Globus pallidus (tissue), 1 donor: ENCODE results near the gene DGKI.

Experiments
- DNase-seq: peaks from one replicate; pipeline ENCODE4 v3.0.0-alpha.2; 2015; ENCODE audit warnings: low spot score

DGKI gene

GRCh38 chr7:137407078-137407477 lies 439.7 kb downstream of the DGKI start:
- no peak for DNase-seq

GRCh38 chr7:137404660-137405317 lies 442.0 kb downstream of the DGKI start:
- DNase-seq: no peak

GRCh38 chr7:137403353-137403695 lies 443.4 kb downstream of the DGKI start:
- DNase-seq: peak; percentile 18

GRCh38 chr7:137402536-137403352 lies 444.0 kb downstream of the DGKI start:
- DNase-seq: peak; percentile 33

GRCh38 chr7:137399827-137400823 lies 446.6 kb downstream of the DGKI start:
- no peak for DNase-seq

- DNase-seq: no peak
Observed at GRCh38 chr7:137396051-137396450, 450.7 kb downstream of the DGKI start.

GRCh38 chr7:137395420-137395819 lies 451.4 kb downstream of the DGKI start:
- peak; percentile 54 for DNase-seq

- DNase-seq: no peak
Observed at GRCh38 chr7:137393570-137393969, 453.2 kb downstream of the DGKI start.

GRCh38 chr7:137390076-137390475 lies 456.7 kb downstream of the DGKI start:
- DNase-seq: no peak

GRCh38 chr7:137388916-137389315 lies 457.9 kb downstream of the DGKI start:
- no peak for DNase-seq

- no peak for DNase-seq
Observed at GRCh38 chr7:137386966-137387365, 459.8 kb downstream of the DGKI start.

- DNase-seq: no peak
Observed at GRCh38 chr7:137381045-137381444, 465.7 kb downstream of the DGKI start.

- DNase-seq: no peak
Observed at GRCh38 chr7:137373507-137373906, 473.3 kb downstream of the DGKI start.

- no peak for DNase-seq
Observed at GRCh38 chr7:137371616-137372015, 475.2 kb downstream of the DGKI start.

GRCh38 chr7:137366995-137367394 lies 479.8 kb downstream of the DGKI start:
- DNase-seq: no peak

GRCh38 chr7:137363683-137364082 lies 483.1 kb downstream of the DGKI start:
- DNase-seq: no peak

- DNase-seq: no peak
Observed at GRCh38 chr7:137360087-137360679, 486.6 kb downstream of the DGKI start.

- no peak for DNase-seq
Observed at GRCh38 chr7:137354961-137355360, 491.8 kb downstream of the DGKI start.

GRCh38 chr7:137354396-137354795 lies 492.4 kb downstream of the DGKI start:
- no peak for DNase-seq

GRCh38 chr7:137351941-137352340 lies 494.8 kb downstream of the DGKI start:
- no peak for DNase-seq

GRCh38 chr7:137345799-137346449 lies 500.9 kb downstream of the DGKI start:
- no peak for DNase-seq
